Neuronal stem cell (in vitro differentiated cells): ENCODE results near the gene NPAS3.

Experiments
- DNase-seq: peaks from one replicate; pipeline ENCODE4 v3.0.0-alpha.2; 2013; ENCODE audit warnings: low spot score
- H2AFZ ChIP-seq: one replicate; pipeline ENCODE4 v1.6.1; 2013; ENCODE audit warnings: mild to moderate bottlenecking, low read length, inconsistent platforms
- H2AK5ac ChIP-seq: 2 replicates; pipeline ENCODE4 v1.6.1; 2013; ENCODE audit warnings: low read depth, mild to moderate bottlenecking, inconsistent platforms, low read length, moderate library complexity, mixed read lengths
- H2BK120ac ChIP-seq: 2 replicates; pipeline ENCODE4 v1.6.1; 2013; ENCODE audit warnings: low read depth, mild to moderate bottlenecking, inconsistent platforms, low read length, moderate library complexity, mixed read lengths
- H2BK12ac ChIP-seq: one replicate; pipeline ENCODE4 v1.6.1; 2013; ENCODE audit warnings: low read length, inconsistent platforms
- H2BK15ac ChIP-seq: 2 replicates; pipeline ENCODE4 v1.6.1; 2013; ENCODE audit warnings: mild to moderate bottlenecking, low read length, inconsistent platforms, mixed read lengths
- H2BK5ac ChIP-seq: one replicate; pipeline ENCODE4 v1.6.1; 2013; ENCODE audit warnings: inconsistent platforms, mild to moderate bottlenecking, low read length, moderate library complexity
- H3K14ac ChIP-seq: one replicate; pipeline ENCODE4 v1.6.1; 2013; ENCODE audit warnings: low read length, inconsistent platforms
- H3K18ac ChIP-seq: 2 replicates; pipeline ENCODE4 v1.6.1; 2013; ENCODE audit warnings: low read length, inconsistent platforms
- H3K23ac ChIP-seq: 2 replicates; pipeline ENCODE4 v1.6.1; 2013; ENCODE audit warnings: low read depth, mild to moderate bottlenecking, mixed read lengths, low read length, inconsistent platforms; ENCODE audit not compliant: poor library complexity
- H3K27ac ChIP-seq: replicated peaks from 3 replicates; pipeline ENCODE4 v1.5.1; 2013; ENCODE audit warnings: low read length, inconsistent platforms
- H3K27me3 ChIP-seq, 3 experiments: 2 replicates each; pipeline ENCODE4 v1.6.1; 2013; ENCODE audit warnings: low read length in 3 of 3, mild to moderate bottlenecking in 2 of 3, inconsistent platforms in 1 of 3, low read depth in 1 of 3, mixed read lengths in 1 of 3, moderate library complexity in 1 of 3; ENCODE audit not compliant: control insufficient read depth in 3 of 3, insufficient read depth in 3 of 3
- H3K36me3 ChIP-seq, 2 donors: replicated peaks in 1 of 2; 2 replicates each; pipeline ENCODE4 v1.6.1; 2013; ENCODE audit warnings: low read length in 2 of 2; ENCODE audit not compliant: control insufficient read depth in 2 of 2, insufficient read depth in 2 of 2
- H3K4ac ChIP-seq: 2 replicates; pipeline ENCODE4 v1.6.1; 2013; ENCODE audit warnings: inconsistent platforms, mild to moderate bottlenecking, low read length, moderate library complexity
- H3K4me1 ChIP-seq, 2 donors: 1 replicate in 1 of 2; 2 replicates in 1 of 2; pipeline ENCODE4 v1.6.1; 2013; ENCODE audit warnings: low read length in 2 of 2, low read depth in 1 of 2; ENCODE audit not compliant: control insufficient read depth in 2 of 2, insufficient read depth in 1 of 2
- H3K4me2 ChIP-seq: one replicate; pipeline ENCODE4 v1.6.1; 2013; ENCODE audit warnings: mild to moderate bottlenecking, low read length, inconsistent platforms; ENCODE audit not compliant: insufficient read depth, poor library complexity, severe bottlenecking
- H3K4me3 ChIP-seq, 2 donors: 2 replicates each; pipeline ENCODE4 v1.5.1; 2013; ENCODE audit warnings: low read length in 2 of 2, mild to moderate bottlenecking in 2 of 2, inconsistent platforms in 1 of 2, moderate library complexity in 1 of 2
- H3K79me1 ChIP-seq: one replicate; pipeline ENCODE4 v1.6.1; 2013; ENCODE audit warnings: low read depth, mild to moderate bottlenecking, inconsistent platforms, low read length, moderate library complexity
- H3K9ac ChIP-seq: one replicate; pipeline ENCODE4 v1.6.1; 2013; ENCODE audit warnings: mild to moderate bottlenecking, low read depth, low read length, inconsistent platforms; ENCODE audit not compliant: poor library complexity
- H3K9me3 ChIP-seq, 2 donors: replicated peaks in 1 of 2; 2 replicates each; pipeline versions ENCODE3 to v1.6.1; 2013; ENCODE audit warnings: low read length in 2 of 2, mild to moderate bottlenecking in 2 of 2, inconsistent platforms in 1 of 2, low read depth in 1 of 2, mixed read lengths in 1 of 2, moderate library complexity in 1 of 2; ENCODE audit not compliant: control insufficient read depth in 2 of 2, insufficient read depth in 1 of 2
- H4K8ac ChIP-seq: one replicate; pipeline ENCODE4 v1.6.1; 2013; ENCODE audit warnings: low read depth, mild to moderate bottlenecking, inconsistent platforms, low read length, moderate library complexity
- H4K91ac ChIP-seq: one replicate; pipeline ENCODE4 v1.6.1; 2013; ENCODE audit warnings: low read length, low read depth, mild to moderate bottlenecking, inconsistent platforms; ENCODE audit not compliant: poor library complexity
- WGBS, 2 donors: extraction: QIAGEN DNeasy Blood & Tissue Kit; methylation state at CpG; one replicate each; pipeline ENCODE4 v1.1.7; 2013; ENCODE audit warnings: missing lambda C conversion rate in 2 of 2, mixed read lengths in 1 of 2; ENCODE audit not compliant: insufficient read length in 2 of 2, insufficient replicate concordance in 1 of 2; ENCODE audit errors: extremely low coverage in 2 of 2; 5-methylcytosine and 5-hydroxymethylcytosine counted together

Gene NPAS3

GRCh38 chr14:33812601-33813000 lies 873.9 kb downstream of the NPAS3 start:
- WGBS, 2 donors, result no CpG with 5 or more reads among the region's 2 CpGs
- Histone ChIP-seq H3K27me3 (no peaks in the 10 kb centered on the region), H3K27ac (no peak overlapping the region), H3K4me2 (no peak overlapping the region), H4K91ac (no peak overlapping the region), H4K8ac (no peak overlapping the region), H3K79me1 (no peaks in the 10 kb centered on the region), H3K14ac (no peak overlapping the region), H3K4ac (no peak overlapping the region), H3K18ac (no peak overlapping the region), H2AK5ac (no peak overlapping the region), H3K4me1 (no peaks in the 10 kb centered on the region), H2BK12ac (no peak overlapping the region), H2BK15ac (no peak overlapping the region), H3K36me3 (no peaks in the 10 kb centered on the region), H2BK120ac (no peak overlapping the region), H3K9ac (no peak overlapping the region), H3K9me3 (no peaks in the 10 kb centered on the region), H3K23ac (no peak overlapping the region), H2BK5ac (no peak overlapping the region), H2AFZ (no peak overlapping the region), H3K4me3 (no peak overlapping the region)
- DNase-seq, result no peak

GRCh38 chr14:33814010-33814409 lies 875.3 kb downstream of the NPAS3 start:
- WGBS, 2 donors, result no CpG with 5 or more reads among the region's 2 CpGs
- no peak overlapping the region for H3K23ac ChIP-seq
- H4K8ac ChIP-seq, result no peak overlapping the region
- no peak overlapping the region for H3K27ac ChIP-seq
- H2AFZ ChIP-seq, result no peak overlapping the region
- no peak overlapping the region for H3K18ac ChIP-seq
- no peak overlapping the region for H3K4ac ChIP-seq
- no peaks in the 10 kb centered on the region for H3K79me1 ChIP-seq
- H2AK5ac ChIP-seq, result no peak overlapping the region
- no peaks in the 10 kb centered on the region for H3K27me3 ChIP-seq
- H3K4me2 ChIP-seq, result no peak overlapping the region
- H2BK5ac ChIP-seq, result no peak overlapping the region
- no peak overlapping the region for H2BK15ac ChIP-seq
- no peak overlapping the region for H3K9ac ChIP-seq
- no peaks in the 10 kb centered on the region for H3K9me3 ChIP-seq
- H3K36me3 ChIP-seq, result no peaks in the 10 kb centered on the region
- no peak overlapping the region for H3K14ac ChIP-seq
- H2BK120ac ChIP-seq, result no peak overlapping the region
- no peak overlapping the region for H3K4me3 ChIP-seq
- no peaks in the 10 kb centered on the region for H3K4me1 ChIP-seq
- no peak overlapping the region for H2BK12ac ChIP-seq
- DNase-seq, result no peak
- H4K91ac ChIP-seq, result no peak overlapping the region

GRCh38 chr14:33833706-33834465 lies 895.2 kb downstream of the NPAS3 start:
- H3K27ac ChIP-seq, result no peak overlapping the region
- peak overlapping the region; percentile 32 for H3K18ac ChIP-seq
- H3K23ac ChIP-seq, result no peak overlapping the region
- no peak overlapping the region for H4K91ac ChIP-seq
- no peak overlapping the region for H2BK15ac ChIP-seq
- H3K79me1 ChIP-seq, result no peaks in the 10 kb centered on the region
- H3K9me3 ChIP-seq, result no peaks in the 10 kb centered on the region
- H2BK5ac ChIP-seq, result no peak overlapping the region
- DNase-seq, result no peak
- no peak overlapping the region for H4K8ac ChIP-seq
- H3K14ac ChIP-seq, result no peak overlapping the region
- no peak overlapping the region for H2BK120ac ChIP-seq
- peaks cover 10% of the 10 kb centered on the region in 2 donors for H3K4me1 ChIP-seq
- H3K4me2 ChIP-seq, result no peak overlapping the region
- H3K4ac ChIP-seq, result no peak overlapping the region
- no peaks in the 10 kb centered on the region for H3K36me3 ChIP-seq
- H2AFZ ChIP-seq, result no peak overlapping the region
- H3K27me3 ChIP-seq, result no peaks in the 10 kb centered on the region
- H2AK5ac ChIP-seq, result no peak overlapping the region
- no peak overlapping the region for H3K9ac ChIP-seq
- no peak overlapping the region for H3K4me3 ChIP-seq
- WGBS, 2 donors, result no CpG with 5 or more reads among the region's 16 CpGs
- no peak overlapping the region for H2BK12ac ChIP-seq

- WGBS, 2 donors, result no CpG with 5 or more reads among the region's 8 CpGs
- no peaks in the 10 kb centered on the region for H3K79me1 ChIP-seq
Measured at GRCh38 chr14:33834466-33835260, 896.0 kb downstream of the NPAS3 start.

More at GRCh38 chr14:33834466-33835260, 896.0 kb downstream of the NPAS3 start:
- Histone ChIP-seq H2AK5ac (no peak overlapping the region), H3K23ac (no peak overlapping the region), H3K27ac (no peak overlapping the region), H4K8ac (no peak overlapping the region), H2BK15ac (no peak overlapping the region), H2BK5ac (no peak overlapping the region), H3K27me3 (no peaks in the 10 kb centered on the region), H3K4me2 (no peak overlapping the region), H3K9me3 (no peaks in the 10 kb centered on the region), H3K36me3 (no peaks in the 10 kb centered on the region), H3K4me1 (peaks cover 10% of the 10 kb centered on the region in 2 donors), H3K14ac (no peak overlapping the region), H4K91ac (no peak overlapping the region), H3K4ac (no peak overlapping the region), H2AFZ (no peak overlapping the region), H3K18ac (no peak overlapping the region), H2BK12ac (no peak overlapping the region), H2BK120ac (no peak overlapping the region), H3K9ac (no peak overlapping the region), H3K4me3 (no peak overlapping the region)
- no peak for DNase-seq
